GM12801 (cell line): ENCODE measurements around the gene BPIFB1.

ENCODE experiments used
- CTCF ChIP-seq: IDR thresholded peaks from one replicate; pipeline ENCODE4 v1.5.1; 2011; ENCODE audit warnings: control low read depth; ENCODE audit not compliant: insufficient read length; ENCODE audit errors: extremely low read depth

BPIFB1 gene

GRCh38 chr20:33299111-33299603 lies 16.1 kb downstream of the BPIFB1 start:
- peak; percentile 61 for TF ChIP-seq CTCF

DNA sequence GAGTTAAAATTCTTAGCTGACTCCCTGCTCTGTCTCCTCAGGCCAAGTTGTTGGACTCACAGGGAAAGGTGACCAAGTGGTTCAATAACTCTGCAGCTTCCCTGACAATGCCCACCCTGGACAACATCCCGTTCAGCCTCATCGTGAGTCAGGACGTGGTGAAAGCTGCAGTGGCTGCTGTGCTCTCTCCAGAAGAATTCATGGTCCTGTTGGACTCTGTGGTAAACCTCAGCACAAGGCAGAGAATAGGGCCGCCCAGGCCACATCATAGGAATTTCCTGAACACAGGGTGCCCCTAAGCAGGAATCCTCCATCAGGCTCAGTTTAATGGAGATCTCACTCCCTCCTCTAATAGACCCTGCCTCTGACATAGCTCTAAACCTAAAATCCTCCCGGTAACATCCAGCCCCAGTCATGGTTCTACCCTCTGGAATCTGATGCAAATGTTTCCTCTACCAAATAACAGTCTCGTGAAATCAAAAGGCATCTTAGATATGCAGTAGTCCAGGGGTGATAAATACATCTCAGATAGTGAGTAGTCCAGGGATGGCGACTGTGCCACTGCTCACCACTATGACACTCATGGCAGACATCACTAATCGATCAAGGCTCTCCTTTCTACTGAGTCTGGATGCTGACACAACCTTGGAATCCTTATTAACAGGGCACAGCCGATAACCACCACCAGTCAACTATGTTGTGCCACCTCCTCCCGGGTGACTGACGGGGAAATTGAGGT lies 18.3 kb downstream of the BPIFB1 start:
- TF ChIP-seq CTCF = no peak

DNA sequence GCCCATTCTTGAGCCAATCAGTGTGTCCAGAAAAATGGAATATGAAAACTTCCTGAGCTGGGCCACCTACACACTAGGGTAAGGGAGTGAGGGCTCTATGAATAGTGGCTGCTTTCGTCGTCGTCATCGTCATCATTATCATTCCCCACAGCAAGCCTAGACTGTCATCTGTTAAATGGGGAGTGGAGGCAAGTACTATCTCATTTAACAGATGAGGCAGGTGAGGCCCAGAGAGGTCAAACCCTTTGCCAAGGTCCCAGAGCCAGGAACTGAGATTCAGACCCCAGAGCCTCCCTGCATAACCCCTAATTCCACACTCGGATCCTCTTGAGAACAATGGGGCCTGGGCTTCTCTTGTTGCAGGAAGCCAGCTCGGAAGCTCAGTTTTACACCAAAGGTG lies 20.6 kb downstream of the BPIFB1 start:
- no peak for TF ChIP-seq CTCF

- no peak for TF ChIP-seq CTCF
Measured at GRCh38 chr20:33304046-33304445, 21.0 kb downstream of the BPIFB1 start.

- TF ChIP-seq CTCF = no peak
Measured at GRCh38 chr20:33305589-33306057, 22.6 kb downstream of the BPIFB1 start.

GRCh38 chr20:33306228-33306627 lies 23.2 kb downstream of the BPIFB1 start:
- no peak for TF ChIP-seq CTCF

- no peak for TF ChIP-seq CTCF
Measured at GRCh38 chr20:33306807-33307206, 23.8 kb downstream of the BPIFB1 start.
